ENCODE data around the gene ATOSA.

ATOSA gene

DNA sequence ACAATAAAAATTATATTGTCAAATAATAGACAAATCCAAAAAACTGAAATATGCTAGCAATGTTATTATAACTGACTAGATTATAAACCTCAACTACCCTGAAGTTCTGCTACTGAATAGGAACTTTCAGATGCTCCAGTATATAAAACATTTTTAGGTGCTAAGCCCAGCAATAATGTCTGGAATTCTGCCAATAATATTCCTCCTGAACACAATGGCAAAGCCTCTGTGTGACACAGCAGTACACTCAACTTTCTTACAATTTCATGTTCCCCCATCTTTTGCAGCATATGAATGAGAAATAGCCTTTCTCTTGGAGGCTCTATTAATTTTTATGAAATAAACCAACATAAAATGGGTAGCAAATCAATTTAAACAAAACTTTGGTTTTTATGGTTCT lies 29.5 kb downstream of the ATOSA start:
- DNase-seq = no peak

DNA sequence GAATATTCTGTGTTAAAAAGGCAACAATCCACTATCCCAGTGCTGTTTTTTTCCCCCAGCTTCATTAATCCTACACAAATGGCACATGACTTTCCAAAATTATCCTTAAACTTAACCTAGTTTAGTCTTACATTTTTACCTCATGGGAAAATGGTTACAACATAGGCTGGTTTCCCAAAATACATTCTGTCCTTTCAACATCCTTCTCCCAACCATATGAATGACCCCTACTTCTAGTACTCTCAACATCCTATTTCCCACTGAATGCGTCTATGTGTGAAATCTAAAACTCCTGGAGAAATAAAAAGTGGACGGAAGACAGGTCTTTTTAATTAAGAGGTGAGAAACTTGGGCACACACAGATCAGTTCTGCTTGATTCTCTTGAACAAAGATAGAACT lies 33.3 kb downstream of the ATOSA start:
- no peak for DNase-seq

DNA sequence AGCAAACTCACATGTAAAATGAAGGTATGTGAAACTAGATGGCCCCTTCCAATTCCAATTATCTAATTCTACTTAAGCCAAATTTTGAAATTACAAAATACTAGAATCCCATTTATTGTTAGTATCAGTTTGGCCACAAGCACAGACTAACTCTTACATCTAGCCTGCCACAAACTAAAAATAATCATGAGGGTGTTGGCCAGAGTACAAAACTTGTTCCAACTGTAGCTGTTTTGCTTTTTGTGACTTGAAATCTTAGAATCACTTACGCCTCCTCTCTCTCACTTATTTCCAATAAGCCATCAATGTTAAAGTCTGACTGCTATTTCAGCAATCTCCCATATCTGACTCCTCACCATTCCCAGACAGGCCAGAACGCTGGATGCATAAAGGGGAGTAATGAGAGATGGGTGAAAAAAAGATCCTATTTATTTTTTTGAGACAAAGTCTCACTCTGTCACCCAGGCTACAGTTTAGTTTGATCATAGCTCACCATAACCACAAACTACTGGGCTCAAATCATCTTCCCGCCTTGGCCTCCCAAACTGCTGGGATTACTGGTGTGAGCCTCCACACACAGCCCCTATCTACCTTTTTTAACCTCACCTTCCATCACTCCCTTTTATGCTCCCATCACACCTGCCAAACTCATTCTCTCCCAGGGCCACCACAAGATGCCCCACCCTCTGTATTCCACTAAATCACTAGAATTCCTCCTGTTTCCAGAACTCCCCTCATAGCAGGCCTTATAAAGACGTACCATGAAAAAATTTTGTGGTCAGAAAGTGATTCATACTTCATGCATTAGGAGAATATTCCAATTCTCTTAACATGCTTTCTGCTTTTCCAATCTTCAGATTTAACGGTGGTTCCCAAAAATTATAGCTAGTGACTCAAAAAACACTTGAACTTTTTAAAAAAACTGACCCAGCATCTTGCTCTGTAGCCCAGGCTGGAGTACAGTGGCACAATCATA lies 36.5 kb downstream of the ATOSA start:
- DNase-seq = no peak

DNA sequence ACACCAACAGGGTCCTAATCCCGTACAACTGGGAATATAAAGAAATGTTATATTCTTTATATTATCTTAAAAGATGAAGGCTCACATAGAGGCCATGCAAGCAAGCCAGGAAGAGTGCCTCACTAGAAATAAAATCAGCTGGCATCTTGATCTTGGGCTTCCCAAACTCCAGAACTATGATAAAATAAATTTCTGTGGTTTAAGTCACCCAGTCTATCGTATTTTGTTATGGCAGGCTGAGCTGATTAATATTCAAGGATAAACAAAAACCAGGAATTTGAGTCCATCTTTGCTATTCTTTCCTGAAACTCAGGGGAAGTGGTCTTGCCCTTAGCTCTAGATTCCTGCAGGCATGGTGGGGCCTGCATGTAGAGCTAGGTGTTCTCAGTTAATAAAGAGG lies 42.7 kb downstream of the ATOSA start:
- DNase-seq = no peak

DNA sequence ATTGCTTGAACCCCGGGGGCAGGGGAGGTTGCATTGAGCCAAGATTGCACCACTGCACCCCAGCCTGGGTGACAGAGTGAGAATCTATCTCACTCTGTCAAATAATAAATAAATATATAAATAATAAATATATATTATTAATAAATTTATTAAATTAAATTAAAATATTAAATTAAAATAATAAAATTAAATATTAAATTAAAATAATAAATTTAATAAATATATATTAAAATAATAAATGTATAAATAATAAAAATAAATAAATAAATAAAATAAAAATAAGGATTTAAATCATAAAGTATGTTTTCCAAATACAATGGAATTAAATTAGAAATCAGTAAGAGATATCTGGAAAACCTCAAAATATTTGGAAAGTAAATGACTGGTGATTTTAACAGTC lies 43.3 kb downstream of the ATOSA start:
- DNase-seq = no peak

Data from NCI-H187 treated with DMSO at 0.1 percent for 48 hours (cell line).